Measurements from ENCODE around the gene TRIM50. TPM values are rescaled to one million over a fixed set of nuclear protein-coding genes. Genes with fewer than 3 reads are reported as not detected.

The TRIM50 gene
- total and polyA plus RNA-seq, 2 of the 13 experiments (the other 11 are each of a cell fraction or from before 2014, with no cell fraction given): 4.2 to 24.5 TPM

GRCh38 chr7:73308665-73309214 lies 19.1 kb downstream of the TRIM50 start, which contains the start of gene NSUN5 (continued):
- TF ChIP-seq HOXA5 (CRISPR knock-in tag; IDR thresholded peaks at IDR 0.05) (peak; percentile 77), POGK (CRISPR knock-in tag; conservative IDR thresholded peaks at IDR 0.05) (peak; percentile 77; the same call in 1 of the 2 replicates), RXRB (CRISPR knock-in tag; IDR thresholded peaks at IDR 0.05; ENCODE audit: borderline replicate concordance) (peak; percentile 74), MEIS1 (CRISPR knock-in tag; IDR thresholded peaks at IDR 0.05; ENCODE audit: borderline replicate concordance) (peak; percentile 71; the same call in 1 of the 2 replicates), GATAD1 (CRISPR knock-in tag; IDR thresholded peaks at IDR 0.05) (peak; percentile 91), ZNF143 (CRISPR knock-in tag; IDR thresholded peaks at IDR 0.05) (peak; percentile 71), ATF4 (CRISPR knock-in tag; IDR thresholded peaks at IDR 0.05) (peak in 1 of 2 experiments; percentile 77; a peak in 2 of 4 replicates), NKX3-1 (CRISPR knock-in tag; IDR thresholded peaks at IDR 0.05) (peak; percentile 95), ZMYM3 (CRISPR knock-in tag; IDR thresholded peaks at IDR 0.05) (no peak), ZSCAN21 (CRISPR knock-in tag; IDR thresholded peaks at IDR 0.05; ENCODE audit: borderline replicate concordance) (peak; percentile 90; the same call in 1 of the 2 replicates), FOXA3 (CRISPR knock-in tag; IDR thresholded peaks at IDR 0.05) (peak; percentile 62), ZNF773 (CRISPR knock-in tag; IDR thresholded peaks at IDR 0.05; ENCODE audit: borderline replicate concordance) (peak; percentile 85; the same call in 1 of the 2 replicates), KLF12 (CRISPR knock-in tag; IDR thresholded peaks at IDR 0.05; ENCODE audit: borderline replicate concordance) (peak; percentile 83), ZSCAN20 (CRISPR knock-in tag; IDR thresholded peaks at IDR 0.05; ENCODE audit: borderline replicate concordance) (0 out of 2 replicates have a peak, but pooled peaks have one; percentile 70), ZC3H13 (CRISPR knock-in tag; IDR thresholded peaks at IDR 0.05) (peak; percentile 85; the same call in 1 of the 2 replicates), ARNTL (CRISPR knock-in tag; IDR thresholded peaks at IDR 0.05) (peak; percentile 43; the same call in 1 of the 2 replicates), ARHGAP35 (CRISPR knock-in tag; IDR thresholded peaks at IDR 0.05; ENCODE audit: borderline replicate concordance) (peak; percentile 92), NFAT5 (CRISPR knock-in tag; IDR thresholded peaks at IDR 0.05) (peak; percentile 91), ZNF83 (CRISPR knock-in tag; IDR thresholded peaks at IDR 0.05; ENCODE audit: borderline replicate concordance) (peak; percentile 90), SMYD3 (CRISPR knock-in tag; IDR thresholded peaks at IDR 0.05) (0 out of 2 replicates have a peak, but pooled peaks have one; percentile 32), MBNL3 (CRISPR knock-in tag; conservative IDR thresholded peaks at IDR 0.05) (no peak), SAP130 (CRISPR knock-in tag; IDR thresholded peaks at IDR 0.05; ENCODE audit: low read depth) (peak; percentile 96), MED13 (CRISPR knock-in tag; IDR thresholded peaks at IDR 0.05) (peak; percentile 91)
